ENCODE data around the gene ABHD8. TPM values are rescaled to one million over a fixed set of nuclear protein-coding genes. Genes with fewer than 3 reads are reported as not detected.
"Not testable (repeated sequence)": the region's sequence is repeated elsewhere in the genome, so short reads cannot be mapped to it uniquely, and the experiment has no call there.

Gene ABHD8
- total RNA-seq, 3 donors from 2014 or later (not counting 1 experiment from before 2014, with no cell fraction given) = 7.5 to 10.0 (median 9.7) TPM

DNA sequence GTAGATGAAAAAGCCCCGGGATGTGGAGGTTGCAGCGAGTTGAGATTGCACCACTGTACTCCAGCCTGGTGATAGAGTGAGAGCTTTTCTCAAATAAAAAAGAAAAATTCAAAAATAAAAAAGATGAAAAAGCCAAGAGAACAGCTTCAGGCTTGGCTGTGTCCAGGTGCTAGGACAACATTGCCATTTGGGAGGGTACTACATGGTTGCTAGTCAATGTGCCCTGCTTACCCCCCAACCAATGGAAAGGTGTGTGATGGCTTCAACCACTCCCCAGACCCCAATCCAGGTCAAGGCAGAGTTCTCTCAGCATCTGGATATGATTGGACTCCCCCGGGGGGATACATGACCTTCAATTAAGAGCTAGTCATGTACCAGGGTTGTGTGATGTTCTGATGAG, 23.8 kb downstream of the ABHD8 start:
- Histone ChIP-seq H3K27me3 (ENCODE audit: control insufficient read depth, insufficient read depth, low read length) (peaks cover 12% of the 10 kb centered on the region), H3K4me1 (ENCODE audit: control insufficient read depth, insufficient read depth, low read length) (peaks cover 19% of the 10 kb centered on the region), H3K27ac (ENCODE audit: low read length) (no peak overlapping the region), H3K36me3 (ENCODE audit: control insufficient read depth, insufficient read depth, low read length) (peaks cover 28% of the 10 kb centered on the region), H3K9me3 (ENCODE audit: control insufficient read depth, insufficient read depth, low read length) (no peaks in the 10 kb centered on the region), H3K4me3 (ENCODE audit: low read length) (no peak overlapping the region)
- TF ChIP-seq, protein P1, sequence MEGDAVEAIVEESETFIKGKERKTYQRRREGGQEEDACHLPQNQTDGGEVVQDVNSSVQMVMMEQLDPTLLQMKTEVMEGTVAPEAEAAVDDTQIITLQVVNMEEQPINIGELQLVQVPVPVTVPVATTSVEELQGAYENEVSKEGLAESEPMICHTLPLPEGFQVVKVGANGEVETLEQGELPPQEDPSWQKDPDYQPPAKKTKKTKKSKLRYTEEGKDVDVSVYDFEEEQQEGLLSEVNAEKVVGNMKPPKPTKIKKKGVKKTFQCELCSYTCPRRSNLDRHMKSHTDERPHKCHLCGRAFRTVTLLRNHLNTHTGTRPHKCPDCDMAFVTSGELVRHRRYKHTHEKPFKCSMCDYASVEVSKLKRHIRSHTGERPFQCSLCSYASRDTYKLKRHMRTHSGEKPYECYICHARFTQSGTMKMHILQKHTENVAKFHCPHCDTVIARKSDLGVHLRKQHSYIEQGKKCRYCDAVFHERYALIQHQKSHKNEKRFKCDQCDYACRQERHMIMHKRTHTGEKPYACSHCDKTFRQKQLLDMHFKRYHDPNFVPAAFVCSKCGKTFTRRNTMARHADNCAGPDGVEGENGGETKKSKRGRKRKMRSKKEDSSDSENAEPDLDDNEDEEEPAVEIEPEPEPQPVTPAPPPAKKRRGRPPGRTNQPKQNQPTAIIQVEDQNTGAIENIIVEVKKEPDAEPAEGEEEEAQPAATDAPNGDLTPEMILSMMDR (IDR thresholded peaks at IDR 0.05) = no peak
- Mint-ChIP-seq H3K4me3 (no peak overlapping the region), H3K4me1 (peaks cover 0 to 14% of the 10 kb centered on the region in 2 donors), H3K9me3 (no peaks in the 10 kb centered on the region), H3K36me3 (no peaks in the 10 kb centered on the region), H3K27me3 (ENCODE audit: low read depth in 2 of 2) (peaks cover 0 to 17% of the 10 kb centered on the region in 2 donors), H3K27ac (no peak overlapping the region)
- ATAC-seq (no peak), DNase-seq (no peak)
- WGBS (ENCODE audit: insufficient coverage) = 86% methylated on average over 3 of the region's 3 CpGs
- intact Hi-C loops (cut with micrococcal nuclease) = no loop called here

DNA sequence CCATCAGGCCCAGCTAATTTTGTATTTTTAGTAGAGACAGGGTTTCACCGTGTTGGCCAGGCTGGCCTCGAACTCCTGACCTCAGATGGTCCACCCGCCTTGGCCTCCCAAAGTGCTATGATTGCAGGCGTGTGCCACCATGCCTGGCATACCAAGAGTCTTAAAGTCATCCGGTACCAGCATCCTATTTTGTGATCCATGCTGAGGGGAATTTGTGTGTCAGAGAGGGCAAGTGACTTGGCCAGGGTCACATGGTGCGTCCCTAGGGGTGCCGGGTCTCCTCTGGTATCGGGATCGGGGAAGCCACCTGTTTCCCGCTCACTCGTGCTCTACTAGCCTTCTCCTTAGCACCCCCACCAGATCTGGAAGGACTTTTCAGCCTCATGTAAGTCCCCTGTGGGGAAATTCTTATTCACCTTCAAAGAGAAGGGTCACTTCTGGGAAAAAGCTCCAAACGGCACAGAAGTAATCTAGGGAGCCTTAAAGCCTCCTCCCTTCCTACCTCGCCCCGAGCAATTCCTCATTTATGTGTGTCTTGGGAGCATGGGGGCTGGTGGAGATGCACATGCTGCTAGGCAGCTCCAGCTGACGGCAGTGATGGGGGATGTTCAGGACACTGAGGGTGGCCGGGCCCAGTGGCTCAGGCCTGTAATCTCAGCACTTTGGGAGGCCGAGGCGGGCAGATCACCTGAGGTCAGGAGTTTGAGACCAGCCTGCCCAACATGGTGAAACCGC, 27.6 kb downstream of the ABHD8 start:
- TF ChIP-seq, protein P1 (IDR thresholded peaks at IDR 0.05) = no peak
- Mint-ChIP-seq H3K4me1 (no peaks in the 10 kb centered on the region), H3K27ac (no peak overlapping the region), H3K36me3 (no peaks in the 10 kb centered on the region), H3K27me3 (ENCODE audit: low read depth in 2 of 2) (no peaks in the 10 kb centered on the region), H3K4me3 (no peak overlapping the region), H3K9me3 (no peaks in the 10 kb centered on the region)
- Histone ChIP-seq H3K27ac (ENCODE audit: low read length) (no peak overlapping the region), H3K27me3 (ENCODE audit: control insufficient read depth, insufficient read depth, low read length) (no peaks in the 10 kb centered on the region), H3K36me3 (ENCODE audit: control insufficient read depth, insufficient read depth, low read length) (peaks cover 51% of the 10 kb centered on the region), H3K4me3 (ENCODE audit: low read length) (no peak overlapping the region), H3K9me3 (ENCODE audit: control insufficient read depth, insufficient read depth, low read length) (no peaks in the 10 kb centered on the region), H3K4me1 (ENCODE audit: control insufficient read depth, insufficient read depth, low read length) (no peaks in the 10 kb centered on the region)
- intact Hi-C loops (cut with micrococcal nuclease) = no loop called here
- ATAC-seq (no peak), DNase-seq (no peak)
- WGBS (ENCODE audit: insufficient coverage) = 98% methylated on average over 17 of the region's 19 CpGs

- H3K36me3 Mint-ChIP-seq; H3K4me1 Mint-ChIP-seq; H3K27me3 Mint-ChIP-seq (ENCODE audit: low read depth in 2 of 2); H3K27ac ChIP-seq (ENCODE audit: low read length); DNase-seq; H3K27me3 ChIP-seq (ENCODE audit: control insufficient read depth, insufficient read depth, low read length); H3K4me3 Mint-ChIP-seq; H3K9me3 Mint-ChIP-seq; intact Hi-C loops (cut with micrococcal nuclease); H3K9me3 ChIP-seq (ENCODE audit: control insufficient read depth, insufficient read depth, low read length); H3K27ac Mint-ChIP-seq; H3K4me1 ChIP-seq (ENCODE audit: control insufficient read depth, insufficient read depth, low read length); ATAC-seq; H3K4me3 ChIP-seq (ENCODE audit: low read length): not testable (repeated sequence)
- WGBS (ENCODE audit: insufficient coverage) = 100% methylated on average over 2 of the region's 3 CpGs
- H3K36me3 ChIP-seq (ENCODE audit: control insufficient read depth, insufficient read depth, low read length) = peaks cover 55% of the 10 kb centered on the region
These were observed 28.3 kb downstream of the ABHD8 start for GRCh38 chr19:17274892-17275291.

DNA sequence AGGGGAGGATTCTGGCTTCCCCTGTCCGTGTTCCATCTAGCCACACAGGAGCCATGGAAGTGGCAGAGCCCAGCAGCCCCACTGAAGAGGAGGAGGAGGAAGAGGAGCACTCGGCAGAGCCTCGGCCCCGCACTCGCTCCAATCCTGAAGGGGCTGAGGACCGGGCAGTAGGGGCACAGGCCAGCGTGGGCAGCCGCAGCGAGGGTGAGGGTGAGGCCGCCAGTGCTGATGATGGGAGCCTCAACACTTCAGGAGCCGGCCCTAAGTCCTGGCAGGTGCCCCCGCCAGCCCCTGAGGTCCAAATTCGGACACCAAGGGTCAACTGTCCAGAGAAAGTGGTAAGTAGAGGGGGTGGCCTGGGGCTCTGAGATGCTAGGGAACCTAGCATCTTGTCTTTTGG, 34.5 kb downstream of the ABHD8 start:
- Histone ChIP-seq H3K27me3 (ENCODE audit: control insufficient read depth, insufficient read depth, low read length) (no peaks in the 10 kb centered on the region), H3K27ac (ENCODE audit: low read length) (no peak overlapping the region), H3K36me3 (ENCODE audit: control insufficient read depth, insufficient read depth, low read length) (peaks cover 22% of the 10 kb centered on the region), H3K4me3 (ENCODE audit: low read length) (no peak overlapping the region), H3K4me1 (ENCODE audit: control insufficient read depth, insufficient read depth, low read length) (peaks cover 24% of the 10 kb centered on the region), H3K9me3 (ENCODE audit: control insufficient read depth, insufficient read depth, low read length) (no peaks in the 10 kb centered on the region)
- 97% methylated on average over 13 of the region's 13 CpGs for WGBS (ENCODE audit: insufficient coverage)
- H3K36me3 Mint-ChIP-seq = no peaks in the 10 kb centered on the region
- intact Hi-C loops (cut with micrococcal nuclease) = loop anchor here (5.0 kb wide), 1 partner anchor 41 kb away; the partner anchor contains the start of gene OCEL1
- H3K4me1 Mint-ChIP-seq = peaks cover 15 to 16% of the 10 kb centered on the region in 2 donors
- ATAC-seq (no peak), DNase-seq (no peak)
- TF ChIP-seq, protein P1 (IDR thresholded peaks at IDR 0.05) = no peak
- H3K4me3 Mint-ChIP-seq = peak overlapping the region; percentile 56
- H3K9me3 Mint-ChIP-seq = no peaks in the 10 kb centered on the region
- no peaks in the 10 kb centered on the region for H3K27me3 Mint-ChIP-seq (ENCODE audit: low read depth in 2 of 2)
- H3K27ac Mint-ChIP-seq = no peak overlapping the region
